ENCODE measurements around the gene SHLD1.

DNA sequence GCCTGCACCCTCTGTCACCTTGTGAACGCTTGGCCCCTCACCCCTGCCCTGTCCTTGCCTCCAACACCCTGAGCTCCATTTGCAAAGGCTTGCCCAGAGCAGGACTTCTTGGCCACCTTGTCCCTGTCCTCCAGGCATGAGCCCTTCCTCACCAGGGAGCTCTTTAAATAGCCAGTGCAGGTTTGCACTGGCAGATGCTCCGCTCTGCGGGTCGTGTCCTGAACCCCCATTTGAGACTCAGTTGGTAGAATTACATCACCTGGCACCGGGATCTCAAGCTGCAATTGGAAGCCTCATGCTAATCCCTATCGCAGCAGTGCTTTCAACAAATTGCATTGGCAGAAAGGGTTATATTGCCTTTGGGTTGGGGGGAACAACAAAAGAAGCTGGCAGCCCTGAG, 114.2 kb downstream of the SHLD1 start:
- TF ChIP-seq, protein P1, sequence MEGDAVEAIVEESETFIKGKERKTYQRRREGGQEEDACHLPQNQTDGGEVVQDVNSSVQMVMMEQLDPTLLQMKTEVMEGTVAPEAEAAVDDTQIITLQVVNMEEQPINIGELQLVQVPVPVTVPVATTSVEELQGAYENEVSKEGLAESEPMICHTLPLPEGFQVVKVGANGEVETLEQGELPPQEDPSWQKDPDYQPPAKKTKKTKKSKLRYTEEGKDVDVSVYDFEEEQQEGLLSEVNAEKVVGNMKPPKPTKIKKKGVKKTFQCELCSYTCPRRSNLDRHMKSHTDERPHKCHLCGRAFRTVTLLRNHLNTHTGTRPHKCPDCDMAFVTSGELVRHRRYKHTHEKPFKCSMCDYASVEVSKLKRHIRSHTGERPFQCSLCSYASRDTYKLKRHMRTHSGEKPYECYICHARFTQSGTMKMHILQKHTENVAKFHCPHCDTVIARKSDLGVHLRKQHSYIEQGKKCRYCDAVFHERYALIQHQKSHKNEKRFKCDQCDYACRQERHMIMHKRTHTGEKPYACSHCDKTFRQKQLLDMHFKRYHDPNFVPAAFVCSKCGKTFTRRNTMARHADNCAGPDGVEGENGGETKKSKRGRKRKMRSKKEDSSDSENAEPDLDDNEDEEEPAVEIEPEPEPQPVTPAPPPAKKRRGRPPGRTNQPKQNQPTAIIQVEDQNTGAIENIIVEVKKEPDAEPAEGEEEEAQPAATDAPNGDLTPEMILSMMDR (IDR thresholded peaks at IDR 0.05; ENCODE audit: insufficient read depth, low read length, poor library complexity, severe bottlenecking) = no peak
- no peak for TF ChIP-seq EZH2phosphoT487 (conservative IDR thresholded peaks at IDR 0.05; ENCODE audit: low read length)
